HG03045 (cell line): ENCODE measurements around the gene KRT73.
"Not testable (repeated sequence)": the region's sequence is repeated elsewhere in the genome, so short reads cannot be mapped to it uniquely, and the experiment has no call there.

Source experiments
- ATAC-seq: cut with Tn5 transposase; IDR thresholded peaks from one replicate; pipeline ENCODE4 v1.9.1; 2021; ENCODE audit warnings: mild to moderate bottlenecking, moderate library complexity; ENCODE audit not compliant: unreplicated experiment

The KRT73 gene

GRCh38 chr12:52603314-52603713 is 15.0 kb downstream of the KRT73 start:
- no peak for ATAC-seq

GRCh38 chr12:52602552-52602951 is 15.8 kb downstream of the KRT73 start:
- ATAC-seq = no peak

GRCh38 chr12:52601671-52602070 is 16.7 kb downstream of the KRT73 start:
- no peak for ATAC-seq

- no peak for ATAC-seq
These were observed 17.3 kb downstream of the KRT73 start, which contains the start of gene KRT72 for GRCh38 chr12:52600941-52601481. TSS of gene KRT72 (minus strand) at chr12:52601463. CDS start at chr12:52601452, 11 bp downstream.

- ATAC-seq = no peak
These were observed 17.9 kb downstream of the KRT73 start for GRCh38 chr12:52600475-52600874.

GRCh38 chr12:52600071-52600470 is 18.3 kb downstream of the KRT73 start:
- no peak for ATAC-seq

GRCh38 chr12:52598966-52599365 is 19.4 kb downstream of the KRT73 start:
- no peak for ATAC-seq

GRCh38 chr12:52594237-52594636 is 24.1 kb downstream of the KRT73 start:
- not testable (repeated sequence) for ATAC-seq

- ATAC-seq = no peak
These were observed 26.8 kb downstream of the KRT73 start for GRCh38 chr12:52591521-52591920.

- no peak for ATAC-seq
These were observed 28.3 kb downstream of the KRT73 start for GRCh38 chr12:52590021-52590420.

- no peak for ATAC-seq
These were observed 30.8 kb downstream of the KRT73 start for GRCh38 chr12:52587563-52587962.

GRCh38 chr12:52585946-52586345 is 32.4 kb downstream of the KRT73 start:
- no peak for ATAC-seq

- no peak for ATAC-seq
These were observed 33.3 kb downstream of the KRT73 start for GRCh38 chr12:52585066-52585465.

- ATAC-seq = no peak
These were observed 34.1 kb downstream of the KRT73 start for GRCh38 chr12:52584156-52584682.

- ATAC-seq = no peak
These were observed 35.3 kb downstream of the KRT73 start for GRCh38 chr12:52582971-52583456.

GRCh38 chr12:52582486-52582885 is 35.9 kb downstream of the KRT73 start:
- ATAC-seq = no peak

GRCh38 chr12:52581481-52581880 is 36.9 kb downstream of the KRT73 start:
- no peak for ATAC-seq

GRCh38 chr12:52581066-52581465 is 37.3 kb downstream of the KRT73 start:
- ATAC-seq = no peak

GRCh38 chr12:52580496-52580895 is 37.9 kb downstream of the KRT73 start:
- no peak for ATAC-seq

GRCh38 chr12:52579468-52580465 is 38.6 kb downstream of the KRT73 start:
- no peak for ATAC-seq

GRCh38 chr12:52578469-52578868 is 39.9 kb downstream of the KRT73 start:
- ATAC-seq = no peak

- no peak for ATAC-seq
These were observed 41.0 kb downstream of the KRT73 start for GRCh38 chr12:52577316-52577715.
